HG02970 (cell line): Measurements from ENCODE around the gene PALM.
"Not testable (repeated sequence)": the region's sequence is repeated elsewhere in the genome, so short reads cannot be mapped to it uniquely, and the experiment has no call there.

Source experiments
- ATAC-seq: cut with Tn5 transposase; IDR thresholded peaks from one replicate; pipeline ENCODE4 v1.9.1; 2021; ENCODE audit warnings: mild to moderate bottlenecking, moderate library complexity, moderate number of reproducible peaks; ENCODE audit not compliant: unreplicated experiment, low FRiP score

PALM gene

GRCh38 chr19:677601-678436, 30.9 kb upstream of the PALM start:
- no peak for ATAC-seq

GRCh38 chr19:678791-679388, 29.8 kb upstream of the PALM start:
- no peak for ATAC-seq

- ATAC-seq: peak; percentile 26
Measured at GRCh38 chr19:679418-680286, 29.1 kb upstream of the PALM start.

GRCh38 chr19:680287-681028, 28.3 kb upstream of the PALM start:
- peak; percentile 72 for ATAC-seq

GRCh38 chr19:681029-682019, 27.4 kb upstream of the PALM start:
- ATAC-seq: no peak

GRCh38 chr19:682678-683320, 25.9 kb upstream of the PALM start:
- ATAC-seq: no peak

- no peak for ATAC-seq
Measured at GRCh38 chr19:685454-685931, 23.2 kb upstream of the PALM start.

- ATAC-seq: no peak
Measured at GRCh38 chr19:686589-687297, 22.0 kb upstream of the PALM start.

- ATAC-seq: no peak
Measured at GRCh38 chr19:687569-688166, 21.1 kb upstream of the PALM start.

- ATAC-seq: no peak
Measured at GRCh38 chr19:688214-688613, 20.5 kb upstream of the PALM start.

- no peak for ATAC-seq
Measured at GRCh38 chr19:688992-689391, 19.7 kb upstream of the PALM start.

- ATAC-seq: no peak
Measured at GRCh38 chr19:690203-690602, 18.5 kb upstream of the PALM start.

GRCh38 chr19:694481-695351, 14.0 kb upstream of the PALM start:
- no peak for ATAC-seq

- ATAC-seq: no peak
Measured at GRCh38 chr19:695352-695949, 13.3 kb upstream of the PALM start, which contains the start of gene PRSS57. TSS of gene PRSS57 (minus strand) at chr19:695452. CDS start at chr19:695430, 22 bp downstream.

GRCh38 chr19:698529-698928, 10.2 kb upstream of the PALM start:
- ATAC-seq: not testable (repeated sequence)

GRCh38 chr19:699885-700284, 8.8 kb upstream of the PALM start:
- ATAC-seq: not testable (repeated sequence)
